CD4-positive, alpha-beta T cell (primary cell): ENCODE measurements around the gene MYO1E. TPM values are rescaled to one million over a fixed set of nuclear protein-coding genes. Genes with fewer than 3 reads are reported as not detected.

Experiments used
- ATAC-seq: fragments of 200-7000 bp; cut with Tn5 transposase; one replicate; pipeline ENCODE4 v1.10.0; 2022; ENCODE audit warnings: mild to moderate bottlenecking; ENCODE audit not compliant: poor library complexity
- CTCF ChIA-PET: fragments of 350-600 bp; sonication (Branson Sonifier 250); formaldehyde crosslinking; loops from one replicate; lab custom pipeline; 2021; ENCODE audit warnings: antibody characterized with exemption, inconsistent platforms; lab: Charles Lee
- POLR2A ChIA-PET: fragments of 350-600 bp; sonication (Branson Sonifier 250); formaldehyde crosslinking; loops from one replicate; lab custom pipeline; 2021; ENCODE audit warnings: antibody characterized with exemption, inconsistent platforms; lab: Charles Lee
- DNase-seq, 14 experiments: peaks; one replicate each; pipeline ENCODE4 v3.0.0-alpha.2; 2013 to 2020; ENCODE audit warnings: mixed read lengths in 2 of 14
- H3K27ac ChIP-seq, 2 donors: one replicate each; pipeline versions ENCODE4 v1.5.1 to v1.7.0; 2013; ENCODE audit warnings: low read length in 2 of 2, low read depth in 1 of 2, mild to moderate bottlenecking in 1 of 2
- H3K27me3 ChIP-seq, 2 experiments: 1 replicate in 1 of 2; 2 replicates in 1 of 2; pipeline versions ENCODE4 v1.6.1 to v1.7.0; 2013; ENCODE audit warnings: low read length in 2 of 2, control low read depth in 1 of 2, mild to moderate bottlenecking in 1 of 2, moderate library complexity in 1 of 2; ENCODE audit not compliant: insufficient read depth in 2 of 2, control insufficient read depth in 1 of 2
- H3K36me3 ChIP-seq: one replicate; pipeline ENCODE4 v1.6.1; 2013; ENCODE audit warnings: low read length, control low read depth; ENCODE audit not compliant: insufficient read depth
- H3K4me1 ChIP-seq: one replicate; pipeline ENCODE4 v1.6.1; 2013; ENCODE audit warnings: low read length, control low read depth; ENCODE audit not compliant: insufficient read depth
- H3K4me3 ChIP-seq: one replicate; pipeline ENCODE4 v1.5.1; 2013; ENCODE audit warnings: mild to moderate bottlenecking, low read length, moderate library complexity
- H3K9me3 ChIP-seq, 2 experiments: 1 replicate in 1 of 2; 2 replicates in 1 of 2; pipeline versions ENCODE4 v1.6.1 to v1.7.0; 2013; ENCODE audit warnings: low read length in 2 of 2, mild to moderate bottlenecking in 2 of 2, control low read depth in 1 of 2, moderate library complexity in 1 of 2; ENCODE audit not compliant: control insufficient read depth in 1 of 2, insufficient read depth in 1 of 2
- H3K27ac Mint-ChIP-seq: one replicate; pipeline ENCODE4 v1.8.0; 2020; ENCODE audit warnings: mixed read lengths
- H3K27me3 Mint-ChIP-seq: one replicate; pipeline ENCODE4 v1.8.0; 2021; ENCODE audit warnings: mixed read lengths
- H3K36me3 Mint-ChIP-seq: one replicate; pipeline ENCODE4 v1.8.0; 2021; ENCODE audit warnings: low read depth, mixed read lengths
- H3K4me1 Mint-ChIP-seq: one replicate; pipeline ENCODE4 v1.8.0; 2021; ENCODE audit warnings: low read depth, mixed read lengths
- H3K4me3 Mint-ChIP-seq: one replicate; pipeline ENCODE4 v1.8.0; 2020; ENCODE audit warnings: mild to moderate bottlenecking, mixed read lengths
- H3K9me3 Mint-ChIP-seq: one replicate; pipeline ENCODE4 v1.8.0; 2020; ENCODE audit warnings: mixed read lengths
- CTCF ChIP-seq: fragments of 200-600 bp; IDR thresholded peaks from one replicate; pipeline ENCODE4 v1.8.0; 2022; ENCODE audit warnings: antibody characterized with exemption, mild to moderate bottlenecking
- intact Hi-C, 2 experiments: fragments of 100-400 bp; cut with DNase I in 1 of 2; cut with micrococcal nuclease in 1 of 2; formaldehyde crosslinking; loops; one replicate each; pipeline versions ENCODE4 v1.15.1 to v1.9.0; 2023 to 2025; cut with DNase I, micrococcal nuclease
- total RNA-seq, 174 experiments: library from RNA in 2 of 174; stranded (reverse) in 2 of 174; gene quantifications; one replicate each; pipeline ENCODE4 v1.2.3 and lab custom pipeline; 2021 to 2026

MYO1E gene
- total RNA-seq, 2 experiments from 2014 or later = 0.59 to 0.63 TPM

GRCh38 chr15:59160880-59161593, 211.6 kb downstream of the MYO1E start:
- Mint-ChIP-seq H3K27ac (no peak overlapping the region), H3K4me3 (no peak overlapping the region), H3K4me1 (no peaks in the 10 kb centered on the region), H3K27me3 (no peaks in the 10 kb centered on the region), H3K36me3 (no peaks in the 10 kb centered on the region), H3K9me3 (no peaks in the 10 kb centered on the region)
- H3K27me3 ChIP-seq = no peaks in the 10 kb centered on the region
- TF ChIP-seq CTCF = no peak
- no peak overlapping the region for H3K27ac ChIP-seq
- H3K4me3 ChIP-seq = no peak overlapping the region
- H3K4me1 ChIP-seq = no peaks in the 10 kb centered on the region
- CTCF ChIA-PET = no interaction called here
- intact Hi-C loops = no loop called here
- DNase-seq (peak in 5 of 14 experiments; percentile 1 to 28 (median 17)), ATAC-seq (no peak)
- no peaks in the 10 kb centered on the region for H3K9me3 ChIP-seq
- no peaks in the 10 kb centered on the region for H3K36me3 ChIP-seq
- POLR2A ChIA-PET = no interaction called here

- intact Hi-C loops = no loop called here
Measured at GRCh38 chr15:59159210-59159609, 213.5 kb downstream of the MYO1E start.

GRCh38 chr15:59158701-59159034, 214.0 kb downstream of the MYO1E start:
- Mint-ChIP-seq H3K4me3 (no peak overlapping the region), H3K4me1 (no peaks in the 10 kb centered on the region), H3K27ac (no peak overlapping the region), H3K9me3 (no peaks in the 10 kb centered on the region), H3K27me3 (no peaks in the 10 kb centered on the region), H3K36me3 (no peaks in the 10 kb centered on the region)
- H3K4me3 ChIP-seq = no peak overlapping the region
- no peak for ATAC-seq
- intact Hi-C loops = no loop called here
- no peaks in the 10 kb centered on the region for H3K36me3 ChIP-seq
- CTCF ChIA-PET = no interaction called here
- no peak overlapping the region for H3K27ac ChIP-seq
- no peak for TF ChIP-seq CTCF
- POLR2A ChIA-PET = no interaction called here
- H3K9me3 ChIP-seq = no peaks in the 10 kb centered on the region
- no peaks in the 10 kb centered on the region for H3K27me3 ChIP-seq
- no peak for DNase-seq
- no peaks in the 10 kb centered on the region for H3K4me1 ChIP-seq

More at GRCh38 chr15:59159210-59159609, 213.5 kb downstream of the MYO1E start:
- H3K36me3 Mint-ChIP-seq = no peaks in the 10 kb centered on the region
- POLR2A ChIA-PET = no interaction called here
- Histone ChIP-seq H3K4me3 (no peak overlapping the region), H3K36me3 (no peaks in the 10 kb centered on the region), H3K27me3 (no peaks in the 10 kb centered on the region), H3K9me3 (no peaks in the 10 kb centered on the region), H3K4me1 (no peaks in the 10 kb centered on the region), H3K27ac (no peak overlapping the region)
- DNase-seq (no peak), ATAC-seq (no peak)
- H3K27ac Mint-ChIP-seq = no peak overlapping the region
- H3K27me3 Mint-ChIP-seq = no peaks in the 10 kb centered on the region
- no peaks in the 10 kb centered on the region for H3K9me3 Mint-ChIP-seq
- TF ChIP-seq CTCF = no peak
- no peak overlapping the region for H3K4me3 Mint-ChIP-seq
- H3K4me1 Mint-ChIP-seq = no peaks in the 10 kb centered on the region
- CTCF ChIA-PET = no interaction called here
